HL-60 (cell line): ENCODE results near the gene DTNA.

Experiments used
- DNase-seq, 2 experiments: peaks; one replicate each; pipeline ENCODE4 v3.0.0-alpha.2; 2010 to 2020; ENCODE audit warnings: low read depth in 1 of 2, low spot score in 1 of 2
- H3K27ac ChIP-seq: fragments of 250-450 bp; sonication (Bioruptor Pico); replicated peaks from 2 replicates; pipeline ENCODE4 v1.5.1; 2020; ENCODE audit warnings: mild to moderate bottlenecking, moderate library complexity
- H3K27me3 ChIP-seq: fragments of 250-450 bp; sonication (Bioruptor Pico); 2 replicates; pipeline ENCODE4 v1.5.1; 2021; ENCODE audit warnings: mild to moderate bottlenecking, moderate library complexity; ENCODE audit not compliant: insufficient read depth, poor library complexity, severe bottlenecking
- H3K4me3 ChIP-seq: replicated peaks from 2 replicates; pipeline ENCODE4 v1.5.1; 2011; ENCODE audit warnings: mild to moderate bottlenecking, control low read depth, low read length; ENCODE audit not compliant: insufficient read depth
- CTCF ChIP-seq: IDR thresholded peaks from one replicate; pipeline ENCODE4 v1.5.1; 2011; ENCODE audit warnings: low read length, control low read depth, inconsistent platforms; ENCODE audit not compliant: insufficient read depth
- GABPA ChIP-seq: IDR thresholded peaks from 2 replicates; pipeline ENCODE4 v1.6.1; 2012; ENCODE audit warnings: low read depth
- POLR2AphosphoS5 ChIP-seq: IDR thresholded peaks from 2 replicates; pipeline ENCODE4 v1.6.1; 2012; ENCODE audit warnings: low read depth
- REST ChIP-seq: IDR thresholded peaks from 2 replicates; pipeline ENCODE4 v1.6.1; 2012; ENCODE audit warnings: low read depth; ENCODE audit not compliant: insufficient replicate concordance
- SPI1 ChIP-seq: IDR thresholded peaks from 2 replicates; pipeline ENCODE4 v1.6.1; 2012; ENCODE audit warnings: low read depth, mild to moderate bottlenecking, borderline replicate concordance

Gene DTNA

GRCh38 chr18:34704823-34705222 lies 5.3 kb upstream of the DTNA start:
- TF ChIP-seq POLR2AphosphoS5 (no peak), CTCF (no peak), REST (no peak), SPI1 (no peak), GABPA (no peak)
- no peak overlapping the region for H3K27ac ChIP-seq
- H3K27me3 ChIP-seq, result peaks cover 4% of the 10 kb centered on the region
- no peak overlapping the region for H3K4me3 ChIP-seq
- DNase-seq, result no peak

- H3K27ac ChIP-seq, result no peak overlapping the region
- no peak overlapping the region for H3K4me3 ChIP-seq
- no peak for TF ChIP-seq REST
- no peak for DNase-seq
- H3K27me3 ChIP-seq, result peaks cover 2% of the 10 kb centered on the region
Observed at GRCh38 chr18:34707670-34708069, 2.4 kb upstream of the DTNA start.

GRCh38 chr18:34709104-34709503 lies 994 bp upstream of the DTNA start:
- TF ChIP-seq CTCF, result no peak
- no peak for TF ChIP-seq SPI1
- no peak for TF ChIP-seq GABPA
- peak; percentile 10 for TF ChIP-seq REST
- no peak for TF ChIP-seq POLR2AphosphoS5
- Histone ChIP-seq H3K27ac (no peak overlapping the region), H3K27me3 (peaks cover 2% of the 10 kb centered on the region), H3K4me3 (no peak overlapping the region)
- peak in 1 of 2 experiments; percentile 77 for DNase-seq

GRCh38 chr18:34710458-34710914 lies 388 bp downstream of the DTNA start:
- Histone ChIP-seq H3K27me3 (no peaks in the 10 kb centered on the region), H3K27ac (no peak overlapping the region), H3K4me3 (no peak overlapping the region)
- TF ChIP-seq POLR2AphosphoS5 (no peak), GABPA (no peak), REST (no peak), CTCF (no peak), SPI1 (no peak)
- DNase-seq, result no peak
